ENCODE data around the gene KDM8. TPM values are rescaled to one million over a fixed set of nuclear protein-coding genes. Genes with fewer than 3 reads are reported as not detected.

KDM8 gene
- total and polyA plus RNA-seq, 9 of the 15 experiments (the other 6 are each of a cell fraction or from before 2014, with no cell fraction given) = 0.61 to 9.1 (median 5.4) TPM

DNA sequence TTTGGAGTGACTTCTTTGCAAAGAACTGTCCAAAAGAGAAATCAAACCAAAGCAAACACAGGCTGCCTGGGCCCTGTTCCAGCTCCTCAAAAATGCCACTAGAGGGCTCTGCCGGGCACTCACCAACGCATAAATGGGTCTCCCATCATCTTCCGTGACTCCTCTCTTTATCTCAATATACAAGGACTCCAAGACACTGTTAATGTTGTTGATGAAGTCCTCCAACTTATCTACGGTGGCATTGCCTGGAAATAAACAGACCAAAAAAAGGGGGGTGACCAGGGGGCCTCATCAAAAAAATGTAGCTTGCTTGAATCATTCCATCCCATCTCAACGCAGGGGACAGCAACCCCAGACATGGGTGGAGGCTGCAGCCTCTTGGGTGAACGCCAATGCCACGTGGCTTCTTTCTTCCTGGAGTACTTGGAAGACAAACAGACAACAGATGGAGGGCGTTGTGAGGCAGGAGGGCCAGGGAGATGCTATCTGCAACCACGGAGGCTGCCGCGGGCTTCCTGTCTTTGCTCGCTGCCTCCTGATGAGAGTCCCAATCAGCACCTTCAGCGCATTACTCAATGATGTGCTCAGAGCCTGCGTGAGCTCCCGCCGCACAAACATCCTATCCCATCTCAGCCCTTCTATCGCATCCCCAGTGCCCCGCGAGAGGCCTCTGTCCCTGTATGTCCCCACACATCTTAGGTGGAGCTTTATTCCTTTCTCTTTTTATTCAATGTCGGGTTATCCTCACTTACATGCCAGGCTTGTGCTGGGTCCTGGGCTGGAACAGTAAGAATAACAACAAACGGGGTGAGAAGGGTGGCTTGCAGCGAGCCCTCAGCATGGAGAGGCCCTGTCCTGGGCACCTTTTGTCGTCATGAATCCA, 32.0 kb downstream of the KDM8 start (continued):
- TF ChIP-seq SMARCB1 (IDR thresholded peaks at IDR 0.05; ENCODE audit: insufficient read length, low read depth) (no peak), TEAD1 (CRISPR knock-in tag; IDR thresholded peaks at IDR 0.05) (no peak), SUPT5H (IDR thresholded peaks at IDR 0.05) (no peak), TSC22D4 (tag; IDR thresholded peaks at IDR 0.05) (no peak), HNRNPUL1 (IDR thresholded peaks at IDR 0.05; ENCODE audit: low read length) (no peak), KAT7 (CRISPR knock-in tag; IDR thresholded peaks at IDR 0.05; ENCODE audit: borderline replicate concordance) (no peak), U2AF2 (optimal IDR thresholded peaks at IDR 0.05; ENCODE audit: low read depth, low read length) (no peak), ZNF764 (CRISPR knock-in tag; IDR thresholded peaks at IDR 0.05; ENCODE audit: low read depth) (no peak), RAD51 (IDR thresholded peaks at IDR 0.05; ENCODE audit: borderline replicate concordance, low read depth) (peak; percentile 67; the same call in 1 of the 2 replicates), CCAR2 (IDR thresholded peaks at IDR 0.05; ENCODE audit: low read depth, low read length) (no peak), NRF1 (conservative IDR thresholded peaks at IDR 0.05 in 1 of 2, IDR thresholded peaks at IDR 0.05 in 1 of 2) (peak; percentile 83 to 86), MIER1 (IDR thresholded peaks at IDR 0.05; ENCODE audit: low read depth) (0 out of 2 replicates have a peak, but pooled peaks have one; percentile 53), MCM5 (IDR thresholded peaks at IDR 0.05; ENCODE audit: low read depth) (no peak), ZC3H8 (IDR thresholded peaks at IDR 0.05) (no peak), ZKSCAN8 (CRISPR knock-in tag; IDR thresholded peaks at IDR 0.05) (no peak; the same call in 1 of the 2 replicates), RB1 (IDR thresholded peaks at IDR 0.05; ENCODE audit: low read depth) (no peak), SMARCE1 (IDR thresholded peaks at IDR 0.05) (peak; percentile 61), CBFA2T3 (IDR thresholded peaks at IDR 0.05) (peak; percentile 62), SAP30 (IDR thresholded peaks at IDR 0.05; ENCODE audit: borderline replicate concordance, insufficient read depth, low read depth, low read length, poor library complexity, severe bottlenecking) (peak; percentile 11), NFE2 (IDR thresholded peaks at IDR 0.05; ENCODE audit: low read depth) (no peak), JUNB (CRISPR knock-in tag; conservative IDR thresholded peaks at IDR 0.05) (no peak), ZNF124 (CRISPR knock-in tag; IDR thresholded peaks at IDR 0.05) (no peak)
- TF ChIP-seq, protein P1, sequence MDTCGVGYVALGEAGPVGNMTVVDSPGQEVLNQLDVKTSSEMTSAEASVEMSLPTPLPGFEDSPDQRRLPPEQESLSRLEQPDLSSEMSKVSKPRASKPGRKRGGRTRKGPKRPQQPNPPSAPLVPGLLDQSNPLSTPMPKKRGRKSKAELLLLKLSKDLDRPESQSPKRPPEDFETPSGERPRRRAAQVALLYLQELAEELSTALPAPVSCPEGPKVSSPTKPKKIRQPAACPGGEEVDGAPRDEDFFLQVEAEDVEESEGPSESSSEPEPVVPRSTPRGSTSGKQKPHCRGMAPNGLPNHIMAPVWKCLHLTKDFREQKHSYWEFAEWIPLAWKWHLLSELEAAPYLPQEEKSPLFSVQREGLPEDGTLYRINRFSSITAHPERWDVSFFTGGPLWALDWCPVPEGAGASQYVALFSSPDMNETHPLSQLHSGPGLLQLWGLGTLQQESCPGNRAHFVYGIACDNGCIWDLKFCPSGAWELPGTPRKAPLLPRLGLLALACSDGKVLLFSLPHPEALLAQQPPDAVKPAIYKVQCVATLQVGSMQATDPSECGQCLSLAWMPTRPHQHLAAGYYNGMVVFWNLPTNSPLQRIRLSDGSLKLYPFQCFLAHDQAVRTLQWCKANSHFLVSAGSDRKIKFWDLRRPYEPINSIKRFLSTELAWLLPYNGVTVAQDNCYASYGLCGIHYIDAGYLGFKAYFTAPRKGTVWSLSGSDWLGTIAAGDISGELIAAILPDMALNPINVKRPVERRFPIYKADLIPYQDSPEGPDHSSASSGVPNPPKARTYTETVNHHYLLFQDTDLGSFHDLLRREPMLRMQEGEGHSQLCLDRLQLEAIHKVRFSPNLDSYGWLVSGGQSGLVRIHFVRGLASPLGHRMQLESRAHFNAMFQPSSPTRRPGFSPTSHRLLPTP (IDR thresholded peaks at IDR 0.05; ENCODE audit: borderline replicate concordance, extremely low read depth, insufficient read length) = no peak
- TF ChIP-seq, protein P2, sequence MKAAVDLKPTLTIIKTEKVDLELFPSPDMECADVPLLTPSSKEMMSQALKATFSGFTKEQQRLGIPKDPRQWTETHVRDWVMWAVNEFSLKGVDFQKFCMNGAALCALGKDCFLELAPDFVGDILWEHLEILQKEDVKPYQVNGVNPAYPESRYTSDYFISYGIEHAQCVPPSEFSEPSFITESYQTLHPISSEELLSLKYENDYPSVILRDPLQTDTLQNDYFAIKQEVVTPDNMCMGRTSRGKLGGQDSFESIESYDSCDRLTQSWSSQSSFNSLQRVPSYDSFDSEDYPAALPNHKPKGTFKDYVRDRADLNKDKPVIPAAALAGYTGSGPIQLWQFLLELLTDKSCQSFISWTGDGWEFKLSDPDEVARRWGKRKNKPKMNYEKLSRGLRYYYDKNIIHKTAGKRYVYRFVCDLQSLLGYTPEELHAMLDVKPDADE (conservative IDR thresholded peaks at IDR 0.05; ENCODE audit: control insufficient read depth, low read depth, low read length) = 0 out of 2 replicates have a peak, but pooled peaks have one; percentile 42
- TF ChIP-seq, protein P3, sequence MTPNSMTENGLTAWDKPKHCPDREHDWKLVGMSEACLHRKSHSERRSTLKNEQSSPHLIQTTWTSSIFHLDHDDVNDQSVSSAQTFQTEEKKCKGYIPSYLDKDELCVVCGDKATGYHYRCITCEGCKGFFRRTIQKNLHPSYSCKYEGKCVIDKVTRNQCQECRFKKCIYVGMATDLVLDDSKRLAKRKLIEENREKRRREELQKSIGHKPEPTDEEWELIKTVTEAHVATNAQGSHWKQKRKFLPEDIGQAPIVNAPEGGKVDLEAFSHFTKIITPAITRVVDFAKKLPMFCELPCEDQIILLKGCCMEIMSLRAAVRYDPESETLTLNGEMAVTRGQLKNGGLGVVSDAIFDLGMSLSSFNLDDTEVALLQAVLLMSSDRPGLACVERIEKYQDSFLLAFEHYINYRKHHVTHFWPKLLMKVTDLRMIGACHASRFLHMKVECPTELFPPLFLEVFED (CRISPR knock-in tag; conservative IDR thresholded peaks at IDR 0.05) = no peak

Measured in K562 (cell line).